Spleen (tissue), 11 donors: Measurements from ENCODE around the gene SEMA3A. TPM values are rescaled to one million over a fixed set of nuclear protein-coding genes. Genes with fewer than 3 reads are reported as not detected.

Source experiments
- DNase-seq: peaks from one replicate; pipeline ENCODE4 v3.0.0-alpha.2; 2020
- H3K27ac ChIP-seq, 8 donors: fragments of 200-600 bp; sonication (generic) in 7 of 8; 1 replicate in 4 of 8; 2 replicates in 4 of 8; pipeline versions ENCODE4 v1.5.0 to v1.8.0; 2016 to 2021; ENCODE audit warnings: inconsistent platforms in 4 of 8, mild to moderate bottlenecking in 4 of 8, moderate library complexity in 1 of 8
- H3K27me3 ChIP-seq, 7 donors: fragments of 200-600 bp; sonication (generic) in 6 of 7; replicated peaks in 1 of 7; 1 replicate in 4 of 7; 2 replicates in 3 of 7; pipeline versions ENCODE4 v1.5.0 to v1.8.0; 2016 to 2021; ENCODE audit warnings: inconsistent platforms in 3 of 7, mild to moderate bottlenecking in 1 of 7
- H3K36me3 ChIP-seq, 6 donors: fragments of 200-600 bp; sonication (generic) in 5 of 6; 1 replicate in 4 of 6; 2 replicates in 2 of 6; pipeline versions ENCODE4 v1.5.0 to v1.8.0; 2016 to 2021; ENCODE audit warnings: inconsistent platforms in 2 of 6
- H3K4me1 ChIP-seq, 6 donors: fragments of 200-600 bp; sonication (generic) in 5 of 6; 1 replicate in 3 of 6; 2 replicates in 3 of 6; pipeline versions ENCODE4 v1.5.0 to v1.8.0; 2016 to 2021; ENCODE audit warnings: inconsistent platforms in 3 of 6
- H3K4me3 ChIP-seq, 8 donors: fragments of 200-600 bp; sonication (generic) in 7 of 8; 1 replicate in 4 of 8; 2 replicates in 4 of 8; pipeline versions ENCODE4 v1.5.0 to v1.8.0; 2016 to 2021; ENCODE audit warnings: inconsistent platforms in 4 of 8, mild to moderate bottlenecking in 4 of 8, moderate library complexity in 2 of 8
- H3K9me3 ChIP-seq, 8 donors: fragments of 200-600 bp; sonication (generic) in 7 of 8; 1 replicate in 4 of 8; 2 replicates in 4 of 8; pipeline versions ENCODE4 v1.5.0 to v1.8.0; 2016 to 2021; ENCODE audit warnings: inconsistent platforms in 4 of 8
- CTCF ChIP-seq, 11 experiments: fragments of 200-600 bp in 7 of 11; fragments of 450-650 bp in 4 of 11; sonication (generic) in 4 of 11; IDR thresholded peaks in 8 of 11; conservative IDR thresholded peaks in 3 of 11; 1 replicate in 7 of 11; 2 replicates in 4 of 11; pipeline versions ENCODE4 v1.4.0 to v1.8.0; 2016 to 2021; ENCODE audit warnings: antibody characterized with exemption in 11 of 11, inconsistent platforms in 4 of 11, mild to moderate bottlenecking in 1 of 11
- POLR2A ChIP-seq, 3 donors: fragments of 450-650 bp; IDR thresholded peaks; one replicate each; pipeline ENCODE4 v1.5.1; 2017; ENCODE audit warnings: antibody characterized with exemption in 3 of 3, mild to moderate bottlenecking in 1 of 3
- POLR2AphosphoS5 ChIP-seq, 3 donors: sonication (generic); formaldehyde crosslinking; IDR thresholded peaks; one replicate each; pipeline ENCODE4 v1.5.1; 2017; ENCODE audit warnings: antibody characterized with exemption in 3 of 3
- WGBS, 5 donors: extraction: QIAGEN DNeasy Blood & Tissue Kit in 3 of 5; methylation state at CpG; one replicate each; pipeline versions ENCODE4 v1.1.5 to v1.1.7; 2013 to 2018; 5-methylcytosine and 5-hydroxymethylcytosine counted together
- intact Hi-C: fragments of 100-400 bp; cut with DNase I; formaldehyde crosslinking; loops from one replicate; pipeline ENCODE4 v1.15.0; 2023; ENCODE audit warnings: low total_unique reads
- polyA plus RNA-seq, 3 donors: library from polyadenylated mRNA; stranded (reverse); fragments of 200-250 nt; gene quantifications; one replicate each; pipeline ENCODE4 v1.2.1, GENCODE V29; 2013
- total RNA-seq, 7 donors: library from RNA; depleted of rRNA in 3 of 7; stranded (reverse); fragments of >200 nt in 3 of 7; fragmentation: NEBNext Ultra II Directional in 4 of 7; extraction: Animal tissue kit (Norgen Biotek cat#: 25700) in 4 of 7; gene quantifications; one replicate each; pipeline versions ENCODE4 v1.1.0 to v1.2.1, GENCODE V29; 2016 to 2021
- donor health status: healthy with polysubstance abuse.
- donor health status: DM: no; HTN: no; CAD: no; lungs with moderate emphysema.
- donor health status: DM: no; HTN: no; CAD: no.
- donor health status: Bipolar disorder and iron deficiency.
- donor health status: healthy.
- donor health status: DM: no; HTN: no; CAD: no.
- donor health status: DM: yes; HTN: yes; CAD: no.

SEMA3A gene
- total and polyA plus RNA-seq, 10 donors: 1.1 to 48.5 (median 15.3) TPM

DNA sequence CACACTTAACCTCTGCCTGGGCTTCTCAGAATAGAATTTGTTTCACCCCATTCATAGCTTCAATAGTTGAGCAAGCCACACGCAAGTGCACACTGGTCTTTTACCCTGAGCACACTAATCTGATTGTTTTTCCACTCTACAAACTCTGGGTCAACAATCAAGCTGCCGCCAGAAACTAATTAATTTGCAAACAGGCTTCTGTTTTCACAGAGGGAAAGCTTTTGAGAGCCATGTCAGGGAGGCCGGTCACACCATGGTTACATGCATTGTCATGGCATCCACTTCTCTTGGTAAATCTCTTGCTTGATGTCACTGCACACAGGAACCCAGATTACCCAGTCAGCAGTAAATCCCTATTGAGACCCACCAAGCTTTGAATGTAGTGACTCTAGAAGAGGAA lies 154.2 kb downstream of the SEMA3A start:
- H3K27me3 ChIP-seq: no peaks in the 10 kb centered on the region
- DNase-seq: no peak
- no peak overlapping the region for H3K27ac ChIP-seq
- H3K36me3 ChIP-seq: no peaks in the 10 kb centered on the region
- TF ChIP-seq POLR2AphosphoS5 (IDR thresholded peaks at IDR 0.05): no peak
- no peak for TF ChIP-seq POLR2A (IDR thresholded peaks at IDR 0.05)
- TF ChIP-seq CTCF (IDR thresholded peaks at IDR 0.05 in 8 of 11, conservative IDR thresholded peaks at IDR 0.05 in 3 of 11): no peak
- H3K9me3 ChIP-seq: no peaks in the 10 kb centered on the region
- WGBS, 5 donors: 91 to 97% (median 94%) methylated on average over 3 of the region's 3 CpGs
- no peaks in the 10 kb centered on the region for H3K4me1 ChIP-seq
- intact Hi-C loops: no loop called here
- H3K4me3 ChIP-seq: no peak overlapping the region

GRCh38 chr7:84039432-84039831 lies 155.2 kb downstream of the SEMA3A start:
- TF ChIP-seq CTCF (IDR thresholded peaks at IDR 0.05 in 8 of 11, conservative IDR thresholded peaks at IDR 0.05 in 3 of 11): no peak
- TF ChIP-seq POLR2AphosphoS5 (IDR thresholded peaks at IDR 0.05): no peak
- no peak for TF ChIP-seq POLR2A (IDR thresholded peaks at IDR 0.05)
- Histone ChIP-seq H3K4me1 (no peaks in the 10 kb centered on the region), H3K9me3 (no peaks in the 10 kb centered on the region), H3K27me3 (no peaks in the 10 kb centered on the region), H3K36me3 (no peaks in the 10 kb centered on the region), H3K4me3 (no peak overlapping the region), H3K27ac (no peak overlapping the region)
- intact Hi-C loops: no loop called here
- no peak for DNase-seq

- 85 to 93% (median 91%) methylated on average over 3 of the region's 3 CpGs for WGBS, 5 donors
- TF ChIP-seq POLR2A (IDR thresholded peaks at IDR 0.05) (no peak), CTCF (IDR thresholded peaks at IDR 0.05 in 8 of 11, conservative IDR thresholded peaks at IDR 0.05 in 3 of 11) (no peak), POLR2AphosphoS5 (IDR thresholded peaks at IDR 0.05) (no peak)
- Histone ChIP-seq H3K36me3 (no peaks in the 10 kb centered on the region), H3K27me3 (no peaks in the 10 kb centered on the region), H3K27ac (no peak overlapping the region), H3K9me3 (no peaks in the 10 kb centered on the region), H3K4me3 (no peak overlapping the region), H3K4me1 (no peaks in the 10 kb centered on the region)
- DNase-seq: no peak
- intact Hi-C loops: no loop called here
Measured at GRCh38 chr7:84027678-84028077, 166.9 kb downstream of the SEMA3A start.

DNA sequence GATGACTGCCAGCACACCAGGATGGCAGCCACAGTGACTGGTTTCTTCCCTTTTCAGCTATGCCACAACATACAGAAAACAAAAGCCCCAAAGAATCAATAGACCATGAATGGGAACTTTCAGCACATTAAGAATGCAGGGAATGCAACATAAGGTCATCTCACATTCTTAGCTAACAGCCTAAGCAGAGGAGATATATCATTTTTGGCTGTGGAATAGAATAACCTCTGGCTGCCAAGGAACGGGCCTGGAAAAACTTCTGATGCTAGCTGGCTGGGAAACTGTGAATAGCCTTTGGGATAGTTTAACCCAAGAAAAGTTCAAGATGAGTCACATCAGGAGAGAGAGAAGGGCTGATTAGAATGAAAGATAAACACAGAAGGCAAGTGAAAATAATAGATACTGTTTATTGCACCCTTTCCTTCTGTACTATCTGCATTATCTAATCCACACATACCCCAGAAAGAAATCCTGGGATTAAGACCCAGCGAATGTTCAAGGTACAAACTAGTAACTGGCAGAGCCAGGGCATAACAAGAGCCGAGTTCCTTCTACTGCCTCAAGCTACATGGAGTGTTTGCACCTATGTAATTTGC lies 169.2 kb downstream of the SEMA3A start:
- Histone ChIP-seq H3K27ac (no peak overlapping the region), H3K27me3 (no peaks in the 10 kb centered on the region), H3K4me3 (no peak overlapping the region), H3K36me3 (no peaks in the 10 kb centered on the region), H3K4me1 (no peaks in the 10 kb centered on the region), H3K9me3 (no peaks in the 10 kb centered on the region)
- no peak for DNase-seq
- TF ChIP-seq POLR2A (IDR thresholded peaks at IDR 0.05): no peak
- TF ChIP-seq CTCF (IDR thresholded peaks at IDR 0.05 in 8 of 11, conservative IDR thresholded peaks at IDR 0.05 in 3 of 11): no peak
- TF ChIP-seq POLR2AphosphoS5 (IDR thresholded peaks at IDR 0.05): no peak
- WGBS, 5 donors: 76 to 91% (median 82%) methylated on average over 3 of the region's 3 CpGs
- intact Hi-C loops: no loop called here
